Activated naive CD4-positive, alpha-beta T cell treated with anti-CD3 and anti-CD28 coated beads, Interleukin-2, amount 10 ng/mL, durations not matched to agents 7 days and 5 days (primary cell): Measurements from ENCODE around the gene SSR1.
A peak's percentile ranks its signal among the peaks of the same experiment; 100 is the strongest.
"Not testable (repeated sequence)": the region's sequence is repeated elsewhere in the genome, so short reads cannot be mapped to it uniquely, and the experiment has no call there.

ENCODE experiments used
- CTCF ChIA-PET: fragments of 350-600 bp; sonication (Branson Sonifier 250); formaldehyde crosslinking; loops from one replicate; lab custom pipeline; 2021; ENCODE audit warnings: antibody characterized with exemption; lab: Charles Lee
- DNase-seq: peaks from one replicate; pipeline ENCODE4 v3.0.0-alpha.2; 2020
- H3K27ac Mint-ChIP-seq: one replicate; pipeline ENCODE4 v1.8.0; 2021; ENCODE audit warnings: mild to moderate bottlenecking, moderate library complexity, mixed read lengths
- H3K27me3 Mint-ChIP-seq: one replicate; pipeline ENCODE4 v1.8.0; 2021; ENCODE audit warnings: mild to moderate bottlenecking, mixed read lengths
- H3K36me3 Mint-ChIP-seq: one replicate; pipeline ENCODE4 v1.8.0; 2021; ENCODE audit warnings: mixed read lengths
- H3K4me1 Mint-ChIP-seq: one replicate; pipeline ENCODE4 v1.8.0; 2021; ENCODE audit warnings: mixed read lengths
- H3K4me3 Mint-ChIP-seq: one replicate; pipeline ENCODE4 v1.8.0; 2021; ENCODE audit warnings: mild to moderate bottlenecking, moderate library complexity, mixed read lengths
- H3K9me3 Mint-ChIP-seq: one replicate; pipeline ENCODE4 v1.8.0; 2021; ENCODE audit warnings: mixed read lengths

Gene SSR1

DNA sequence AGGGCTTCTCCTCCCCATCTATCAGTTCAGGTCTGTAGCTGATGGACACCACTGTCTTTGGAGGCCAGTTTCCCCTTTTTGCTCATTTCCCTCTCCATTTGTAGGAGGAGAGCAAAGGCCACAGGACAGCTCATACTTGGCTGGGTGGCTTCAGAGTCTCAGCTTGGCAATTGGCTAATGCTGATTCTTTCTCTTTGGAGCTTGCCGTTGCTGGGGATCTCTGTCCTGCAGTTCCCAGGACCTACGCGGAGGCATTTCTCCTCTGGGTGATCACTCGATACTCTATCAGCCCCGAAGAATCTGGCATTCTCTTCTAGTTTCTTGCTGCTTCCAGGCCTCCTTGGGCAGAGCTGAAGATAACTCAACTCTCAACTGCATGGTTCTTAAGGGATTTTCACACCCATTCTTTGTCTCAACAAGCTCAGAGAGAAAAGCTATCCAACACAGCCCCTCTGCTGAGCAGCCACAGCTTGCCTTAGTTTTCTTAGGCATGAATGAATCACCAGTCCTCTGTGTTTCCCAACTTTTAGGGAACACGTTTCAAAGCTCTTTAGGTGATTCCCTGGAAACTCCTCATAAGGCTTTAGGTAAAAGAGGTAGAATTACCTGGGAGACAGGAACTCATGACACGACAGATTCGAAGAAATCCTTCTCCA is 19.2 kb upstream of the SSR1 start:
- Mint-ChIP-seq H3K4me3 (no peak overlapping the region), H3K4me1 (no peaks in the 10 kb centered on the region), H3K36me3 (no peaks in the 10 kb centered on the region), H3K27ac (no peak overlapping the region), H3K27me3 (peaks cover 13% of the 10 kb centered on the region), H3K9me3 (no peaks in the 10 kb centered on the region)
- no peak for DNase-seq
- CTCF ChIA-PET, result no interaction called here

DNA sequence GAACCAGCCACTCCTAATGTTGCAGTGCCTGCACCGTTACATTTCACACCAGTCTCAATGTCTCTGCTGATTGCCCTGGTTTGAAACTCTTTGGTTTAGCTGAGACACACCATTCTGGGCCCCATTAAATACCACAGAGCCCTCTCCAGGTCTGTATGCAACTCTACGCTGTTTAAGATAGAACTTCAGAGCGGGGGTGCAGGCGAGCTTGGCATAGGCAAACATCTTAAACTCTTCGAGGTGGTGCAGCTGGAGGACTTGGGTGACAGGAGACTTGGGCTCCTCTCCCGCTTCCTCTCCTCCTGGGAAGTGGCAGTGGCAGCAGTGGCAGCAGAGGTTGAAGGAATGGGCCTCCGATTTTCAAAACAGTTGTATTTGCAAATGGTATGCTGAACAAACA is 18.5 kb upstream of the SSR1 start:
- peaks cover 13% of the 10 kb centered on the region for H3K27me3 Mint-ChIP-seq
- DNase-seq, result no peak
- no peak overlapping the region for H3K27ac Mint-ChIP-seq
- CTCF ChIA-PET, result no interaction called here
- no peaks in the 10 kb centered on the region for H3K36me3 Mint-ChIP-seq
- H3K4me3 Mint-ChIP-seq, result no peak overlapping the region
- no peaks in the 10 kb centered on the region for H3K9me3 Mint-ChIP-seq
- no peaks in the 10 kb centered on the region for H3K4me1 Mint-ChIP-seq

DNA sequence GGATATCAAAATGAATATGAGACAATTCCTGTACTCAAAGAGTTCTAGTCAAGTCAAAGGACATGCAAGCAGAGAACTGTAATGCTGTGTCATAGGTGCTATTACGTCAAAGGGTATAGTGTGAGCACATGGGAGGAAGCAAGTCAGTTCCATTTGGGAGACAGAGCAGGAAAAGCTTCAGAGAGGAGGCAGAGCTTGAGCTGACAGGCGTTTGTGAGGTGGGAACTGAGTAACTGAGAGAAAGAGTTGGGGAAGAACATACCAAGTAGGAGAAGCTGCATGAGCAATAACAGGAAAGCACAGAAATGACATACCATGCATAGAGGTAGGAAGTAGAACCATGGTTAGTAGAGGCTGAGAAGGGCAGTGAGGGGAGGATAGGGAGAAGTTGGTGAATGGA is 15.2 kb upstream of the SSR1 start:
- CTCF ChIA-PET, result interaction anchor here (0.8 kb wide), 1 partner anchor 9 kb away, joined by 3 read pairs; no protein-coding TSS in a partner anchor
- no peak for DNase-seq
- H3K36me3 Mint-ChIP-seq, result no peaks in the 10 kb centered on the region
- H3K4me3 Mint-ChIP-seq, result no peak overlapping the region
- no peaks in the 10 kb centered on the region for H3K4me1 Mint-ChIP-seq
- no peak overlapping the region for H3K27ac Mint-ChIP-seq
- H3K27me3 Mint-ChIP-seq, result peaks cover 16% of the 10 kb centered on the region
- H3K9me3 Mint-ChIP-seq, result no peaks in the 10 kb centered on the region

- DNase-seq, result no peak
- CTCF ChIA-PET, result interaction anchor here (1.9 kb wide), 1 partner anchor 10 kb away, joined by 6 read pairs; no protein-coding TSS in a partner anchor
- Mint-ChIP-seq H3K27me3 (peaks cover 13% of the 10 kb centered on the region), H3K4me1 (no peaks in the 10 kb centered on the region), H3K9me3 (no peaks in the 10 kb centered on the region), H3K36me3 (no peaks in the 10 kb centered on the region), H3K4me3 (no peak overlapping the region), H3K27ac (no peak overlapping the region)
Observed at GRCh38 chr6:7325750-7326149, 12.8 kb upstream of the SSR1 start.

GRCh38 chr6:7324520-7324919 is 11.5 kb upstream of the SSR1 start:
- no peaks in the 10 kb centered on the region for H3K4me1 Mint-ChIP-seq
- no peak overlapping the region for H3K27ac Mint-ChIP-seq
- H3K27me3 Mint-ChIP-seq, result peaks cover 15% of the 10 kb centered on the region
- no peak overlapping the region for H3K4me3 Mint-ChIP-seq
- H3K9me3 Mint-ChIP-seq, result no peaks in the 10 kb centered on the region
- CTCF ChIA-PET, result interaction anchor here (1.9 kb wide), 1 partner anchor 9 kb away, joined by 6 read pairs; no protein-coding TSS in a partner anchor
- DNase-seq, result no peak
- no peaks in the 10 kb centered on the region for H3K36me3 Mint-ChIP-seq

GRCh38 chr6:7323074-7323473 is 10.1 kb upstream of the SSR1 start:
- Mint-ChIP-seq H3K4me3 (no peak overlapping the region), H3K36me3 (no peaks in the 10 kb centered on the region), H3K4me1 (no peaks in the 10 kb centered on the region), H3K27ac (no peak overlapping the region), H3K27me3 (peaks cover 19% of the 10 kb centered on the region), H3K9me3 (no peaks in the 10 kb centered on the region)
- DNase-seq, result no peak
- CTCF ChIA-PET, result no interaction called here

- H3K4me3 Mint-ChIP-seq, DNase-seq, H3K27ac Mint-ChIP-seq, H3K36me3 Mint-ChIP-seq, H3K4me1 Mint-ChIP-seq, H3K9me3 Mint-ChIP-seq, CTCF ChIA-PET: not testable (repeated sequence)
- peaks cover 19% of the 10 kb centered on the region for H3K27me3 Mint-ChIP-seq
Observed at GRCh38 chr6:7321866-7322265, 8.9 kb upstream of the SSR1 start.

DNA sequence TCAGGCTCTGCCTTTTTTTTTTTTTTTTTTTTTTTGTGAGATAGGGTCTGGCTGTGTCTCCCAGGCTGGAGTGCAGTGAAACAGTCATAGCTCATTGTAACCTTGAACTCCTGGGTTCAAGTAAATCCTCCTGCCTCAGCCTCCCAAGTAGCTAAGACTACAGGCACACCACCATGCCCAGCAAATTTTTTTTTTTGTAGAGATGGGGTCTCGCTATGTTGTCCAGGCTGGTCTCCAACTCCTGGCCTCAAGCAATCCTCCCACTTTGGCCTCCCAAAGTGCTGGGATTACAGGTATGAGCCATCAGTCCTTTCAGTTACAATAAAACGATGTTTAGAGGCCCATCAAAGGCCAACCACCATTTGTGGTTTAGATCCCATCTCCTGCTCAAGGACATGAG is 6.4 kb upstream of the SSR1 start:
- H3K36me3 Mint-ChIP-seq, H3K4me3 Mint-ChIP-seq, DNase-seq, CTCF ChIA-PET, H3K4me1 Mint-ChIP-seq, H3K27ac Mint-ChIP-seq, H3K9me3 Mint-ChIP-seq: not testable (repeated sequence)
- peaks cover 15% of the 10 kb centered on the region for H3K27me3 Mint-ChIP-seq

DNA sequence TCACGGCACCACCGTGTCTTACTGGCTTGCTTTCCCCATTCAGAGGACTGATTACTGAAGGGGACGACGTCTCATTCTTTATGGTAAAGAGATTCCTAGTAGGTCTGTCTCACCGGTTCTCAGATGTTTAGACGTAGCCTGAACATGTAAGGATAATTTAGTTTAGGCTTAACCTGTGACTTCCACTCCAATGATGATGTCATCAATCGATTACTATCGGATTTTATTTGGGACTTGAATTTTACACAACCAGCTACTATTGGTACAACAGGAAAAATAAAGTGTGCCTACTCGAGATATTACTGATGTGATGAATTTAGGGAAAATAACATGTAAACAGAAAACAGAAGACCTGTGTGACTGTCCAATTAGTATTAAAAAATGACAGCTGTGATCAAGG is 4.5 kb upstream of the SSR1 start:
- CTCF ChIA-PET, result no interaction called here

DNA sequence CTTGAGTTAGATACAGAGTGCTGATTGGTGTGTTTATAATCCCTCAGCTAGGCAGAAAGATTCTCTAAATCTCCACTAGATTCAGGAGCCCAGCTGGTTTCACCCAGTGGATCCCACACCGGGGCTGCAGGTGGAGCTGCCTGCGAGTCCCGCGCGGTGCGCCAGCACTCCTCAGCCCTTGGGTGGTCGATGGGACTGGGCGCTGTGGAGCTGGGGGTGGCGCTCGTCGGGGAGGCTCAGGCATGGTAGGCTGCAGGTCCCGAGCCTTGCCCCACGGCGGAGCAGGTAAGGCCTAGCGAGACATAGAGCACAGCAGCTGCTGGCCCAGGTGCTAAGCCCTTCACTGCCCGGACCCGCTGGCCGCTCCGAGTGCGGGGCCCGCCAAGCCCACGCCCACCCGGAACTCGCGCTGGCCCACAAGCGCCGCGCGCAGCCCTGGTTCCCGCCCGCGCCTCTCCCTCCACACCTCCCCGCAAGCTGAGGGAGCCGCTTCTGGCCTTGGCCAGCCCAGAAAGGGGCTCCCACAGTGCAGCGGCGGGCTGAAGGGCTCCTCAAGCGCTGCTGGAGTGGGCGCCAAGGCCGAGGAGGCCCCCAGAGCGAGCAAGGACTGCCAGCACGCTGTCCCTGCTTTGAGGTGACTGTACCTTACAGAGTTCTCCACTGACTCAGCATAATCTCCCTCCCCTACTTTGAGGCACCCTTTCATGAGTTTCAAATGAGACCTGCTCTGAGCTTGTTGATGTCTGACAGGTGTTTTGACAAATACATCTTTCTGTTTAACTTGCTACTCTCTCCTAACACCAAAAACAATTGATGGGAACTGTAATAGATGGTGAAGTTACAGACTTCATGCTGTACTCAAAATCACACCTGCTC is 3.9 kb upstream of the SSR1 start:
- DNase-seq, result no peak
- Mint-ChIP-seq H3K27ac (no peak overlapping the region), H3K4me3 (no peak overlapping the region), H3K27me3 (peaks cover 9% of the 10 kb centered on the region), H3K9me3 (no peaks in the 10 kb centered on the region), H3K4me1 (peaks cover 17% of the 10 kb centered on the region), H3K36me3 (peaks cover 6% of the 10 kb centered on the region)
- CTCF ChIA-PET, result interaction anchor here (1.0 to 2.5 kb wide), 4 partner anchors 9 to 72 kb away, joined by 3 to 6 read pairs (median 3); no protein-coding TSS in a partner anchor

More for the DNA sequence above, 4.5 kb upstream of the SSR1 start:
- Mint-ChIP-seq H3K27ac (no peak overlapping the region), H3K4me1 (peaks cover 14% of the 10 kb centered on the region), H3K4me3 (no peak overlapping the region), H3K36me3 (no peaks in the 10 kb centered on the region), H3K9me3 (no peaks in the 10 kb centered on the region), H3K27me3 (peaks cover 9% of the 10 kb centered on the region)
- no peak for DNase-seq

- H3K27ac Mint-ChIP-seq, result peak overlapping the region; percentile 45
- peaks cover 26% of the 10 kb centered on the region for H3K4me1 Mint-ChIP-seq
- no peak overlapping the region for H3K4me3 Mint-ChIP-seq
- no peak for DNase-seq
- peaks cover 10% of the 10 kb centered on the region for H3K36me3 Mint-ChIP-seq
- H3K27me3 Mint-ChIP-seq, result peaks cover 8% of the 10 kb centered on the region
- CTCF ChIA-PET, result interaction anchor here (1.0 to 2.5 kb wide), 4 partner anchors 9 to 73 kb away, joined by 3 to 6 read pairs (median 3); no protein-coding TSS in a partner anchor
- H3K9me3 Mint-ChIP-seq, result no peaks in the 10 kb centered on the region
Observed at GRCh38 chr6:7315948-7316365, 3.0 kb upstream of the SSR1 start.

GRCh38 chr6:7315087-7315947 is 2.3 kb upstream of the SSR1 start:
- H3K4me3 Mint-ChIP-seq, result not testable (repeated sequence)
- CTCF ChIA-PET, result interaction anchor here (1.4 to 2.5 kb wide), 3 partner anchors 10 to 41 kb away, joined by 3 to 6 read pairs (median 3); no protein-coding TSS in a partner anchor

DNA sequence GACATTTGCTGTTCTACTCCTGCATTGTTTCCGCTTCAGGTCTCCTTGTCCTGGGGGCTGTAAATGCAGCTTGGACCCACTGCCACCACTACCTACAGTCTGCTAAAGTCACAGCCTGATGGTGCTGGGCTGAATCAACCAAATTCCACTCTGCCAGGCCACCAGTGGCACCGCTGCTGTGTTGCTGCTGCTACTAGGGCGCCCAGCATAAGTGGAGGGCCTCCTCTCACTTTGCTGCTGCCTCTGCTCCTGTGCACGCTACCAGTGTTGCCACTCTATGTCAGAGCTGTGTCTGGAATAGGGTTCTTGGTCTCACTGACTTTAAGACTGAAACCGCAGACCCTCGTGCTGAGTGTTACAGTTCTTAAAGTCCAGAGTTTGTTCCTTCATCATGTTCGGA is 1.4 kb upstream of the SSR1 start:
- Mint-ChIP-seq H3K4me1 (peaks cover 38% of the 10 kb centered on the region), H3K27ac (peak overlapping the region; percentile 63)
- CTCF ChIA-PET, result interaction anchor here (2.5 kb wide), 1 partner anchor 11 kb away, joined by 6 read pairs; no protein-coding TSS in a partner anchor

More at GRCh38 chr6:7315087-7315947, 2.3 kb upstream of the SSR1 start:
- H3K9me3 Mint-ChIP-seq, DNase-seq, H3K27ac Mint-ChIP-seq, H3K27me3 Mint-ChIP-seq: not testable (repeated sequence)
- Mint-ChIP-seq H3K4me1 (peaks cover 30% of the 10 kb centered on the region), H3K36me3 (peaks cover 12% of the 10 kb centered on the region)

More for the DNA sequence above, 1.4 kb upstream of the SSR1 start:
- peaks cover 4% of the 10 kb centered on the region for H3K27me3 Mint-ChIP-seq
- H3K36me3 Mint-ChIP-seq, result peaks cover 19% of the 10 kb centered on the region
- peaks cover 1% of the 10 kb centered on the region for H3K9me3 Mint-ChIP-seq
- DNase-seq, result no peak
- no peak overlapping the region for H3K4me3 Mint-ChIP-seq
